Measurements from ENCODE around the gene TRIM72. TPM values are rescaled to one million over a fixed set of nuclear protein-coding genes. Genes with fewer than 3 reads are reported as not detected.

TRIM72 gene
- total RNA-seq, 1 experiment from 2014 or later: 1.8 TPM

GRCh38 chr16:31215287-31216162 lies 1.6 kb downstream of the TRIM72 start (continued):
- TF ChIP-seq, protein P1, sequence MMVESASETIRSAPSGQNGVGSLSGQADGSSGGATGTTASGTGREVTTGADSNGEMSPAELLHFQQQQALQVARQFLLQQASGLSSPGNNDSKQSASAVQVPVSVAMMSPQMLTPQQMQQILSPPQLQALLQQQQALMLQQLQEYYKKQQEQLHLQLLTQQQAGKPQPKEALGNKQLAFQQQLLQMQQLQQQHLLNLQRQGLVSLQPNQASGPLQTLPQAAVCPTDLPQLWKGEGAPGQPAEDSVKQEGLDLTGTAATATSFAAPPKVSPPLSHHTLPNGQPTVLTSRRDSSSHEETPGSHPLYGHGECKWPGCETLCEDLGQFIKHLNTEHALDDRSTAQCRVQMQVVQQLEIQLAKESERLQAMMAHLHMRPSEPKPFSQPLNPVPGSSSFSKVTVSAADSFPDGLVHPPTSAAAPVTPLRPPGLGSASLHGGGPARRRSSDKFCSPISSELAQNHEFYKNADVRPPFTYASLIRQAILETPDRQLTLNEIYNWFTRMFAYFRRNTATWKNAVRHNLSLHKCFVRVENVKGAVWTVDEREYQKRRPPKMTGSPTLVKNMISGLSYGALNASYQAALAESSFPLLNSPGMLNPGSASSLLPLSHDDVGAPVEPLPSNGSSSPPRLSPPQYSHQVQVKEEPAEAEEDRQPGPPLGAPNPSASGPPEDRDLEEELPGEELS (CRISPR knock-in tag; IDR thresholded peaks at IDR 0.05): peak; percentile 73; the same call in 1 of the 2 replicates
- TF ChIP-seq RELA (CRISPR knock-in tag; IDR thresholded peaks at IDR 0.05; ENCODE audit: borderline replicate concordance) (no peak), E2F1 (CRISPR knock-in tag; IDR thresholded peaks at IDR 0.05) (no peak), SOX15 (CRISPR knock-in tag; IDR thresholded peaks at IDR 0.05) (no peak), EMX1 (CRISPR knock-in tag; IDR thresholded peaks at IDR 0.05) (no peak), RORB (CRISPR knock-in tag; IDR thresholded peaks at IDR 0.05) (no peak), ZNF423 (CRISPR knock-in tag; IDR thresholded peaks at IDR 0.05) (no peak), ZBTB21 (CRISPR knock-in tag; IDR thresholded peaks at IDR 0.05; ENCODE audit: borderline replicate concordance) (no peak), NR3C1 (CRISPR knock-in tag; conservative IDR thresholded peaks at IDR 0.05; ENCODE audit: low read depth) (no peak), CDX4 (CRISPR knock-in tag; IDR thresholded peaks at IDR 0.05; ENCODE audit: borderline replicate concordance) (no peak), NR1H2 (CRISPR knock-in tag; IDR thresholded peaks at IDR 0.05) (no peak), TCF7 (CRISPR knock-in tag; IDR thresholded peaks at IDR 0.05; ENCODE audit: low read depth) (no peak), ZNF532 (CRISPR knock-in tag; IDR thresholded peaks at IDR 0.05; ENCODE audit: borderline replicate concordance) (no peak), ZNF512 (CRISPR knock-in tag; IDR thresholded peaks at IDR 0.05; ENCODE audit: borderline replicate concordance) (no peak), PRRX2 (CRISPR knock-in tag; IDR thresholded peaks at IDR 0.05) (no peak), JUN (CRISPR knock-in tag; IDR thresholded peaks at IDR 0.05) (no peak), FOXP1 (CRISPR knock-in tag; IDR thresholded peaks at IDR 0.05; ENCODE audit: borderline replicate concordance) (0 out of 2 replicates have a peak, but pooled peaks have one; percentile 25), TP53 (CRISPR knock-in tag; IDR thresholded peaks at IDR 0.05) (no peak), ETV6 (CRISPR knock-in tag; IDR thresholded peaks at IDR 0.05) (no peak), TEAD4 (CRISPR knock-in tag; IDR thresholded peaks at IDR 0.05) (no peak; the same call in 1 of the 2 replicates)
- TF ChIP-seq, protein P2, sequence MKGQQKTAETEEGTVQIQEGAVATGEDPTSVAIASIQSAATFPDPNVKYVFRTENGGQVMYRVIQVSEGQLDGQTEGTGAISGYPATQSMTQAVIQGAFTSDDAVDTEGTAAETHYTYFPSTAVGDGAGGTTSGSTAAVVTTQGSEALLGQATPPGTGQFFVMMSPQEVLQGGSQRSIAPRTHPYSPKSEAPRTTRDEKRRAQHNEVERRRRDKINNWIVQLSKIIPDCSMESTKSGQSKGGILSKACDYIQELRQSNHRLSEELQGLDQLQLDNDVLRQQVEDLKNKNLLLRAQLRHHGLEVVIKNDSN (CRISPR knock-in tag; IDR thresholded peaks at IDR 0.05): no peak; the same call in 1 of the 2 replicates
- TF ChIP-seq, protein P3, sequence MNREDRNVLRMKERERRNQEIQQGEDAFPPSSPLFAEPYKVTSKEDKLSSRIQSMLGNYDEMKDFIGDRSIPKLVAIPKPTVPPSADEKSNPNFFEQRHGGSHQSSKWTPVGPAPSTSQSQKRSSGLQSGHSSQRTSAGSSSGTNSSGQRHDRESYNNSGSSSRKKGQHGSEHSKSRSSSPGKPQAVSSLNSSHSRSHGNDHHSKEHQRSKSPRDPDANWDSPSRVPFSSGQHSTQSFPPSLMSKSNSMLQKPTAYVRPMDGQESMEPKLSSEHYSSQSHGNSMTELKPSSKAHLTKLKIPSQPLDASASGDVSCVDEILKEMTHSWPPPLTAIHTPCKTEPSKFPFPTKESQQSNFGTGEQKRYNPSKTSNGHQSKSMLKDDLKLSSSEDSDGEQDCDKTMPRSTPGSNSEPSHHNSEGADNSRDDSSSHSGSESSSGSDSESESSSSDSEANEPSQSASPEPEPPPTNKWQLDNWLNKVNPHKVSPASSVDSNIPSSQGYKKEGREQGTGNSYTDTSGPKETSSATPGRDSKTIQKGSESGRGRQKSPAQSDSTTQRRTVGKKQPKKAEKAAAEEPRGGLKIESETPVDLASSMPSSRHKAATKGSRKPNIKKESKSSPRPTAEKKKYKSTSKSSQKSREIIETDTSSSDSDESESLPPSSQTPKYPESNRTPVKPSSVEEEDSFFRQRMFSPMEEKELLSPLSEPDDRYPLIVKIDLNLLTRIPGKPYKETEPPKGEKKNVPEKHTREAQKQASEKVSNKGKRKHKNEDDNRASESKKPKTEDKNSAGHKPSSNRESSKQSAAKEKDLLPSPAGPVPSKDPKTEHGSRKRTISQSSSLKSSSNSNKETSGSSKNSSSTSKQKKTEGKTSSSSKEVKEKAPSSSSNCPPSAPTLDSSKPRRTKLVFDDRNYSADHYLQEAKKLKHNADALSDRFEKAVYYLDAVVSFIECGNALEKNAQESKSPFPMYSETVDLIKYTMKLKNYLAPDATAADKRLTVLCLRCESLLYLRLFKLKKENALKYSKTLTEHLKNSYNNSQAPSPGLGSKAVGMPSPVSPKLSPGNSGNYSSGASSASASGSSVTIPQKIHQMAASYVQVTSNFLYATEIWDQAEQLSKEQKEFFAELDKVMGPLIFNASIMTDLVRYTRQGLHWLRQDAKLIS (CRISPR knock-in tag; IDR thresholded peaks at IDR 0.05; ENCODE audit: borderline replicate concordance): no peak
- TF ChIP-seq, protein P4, sequence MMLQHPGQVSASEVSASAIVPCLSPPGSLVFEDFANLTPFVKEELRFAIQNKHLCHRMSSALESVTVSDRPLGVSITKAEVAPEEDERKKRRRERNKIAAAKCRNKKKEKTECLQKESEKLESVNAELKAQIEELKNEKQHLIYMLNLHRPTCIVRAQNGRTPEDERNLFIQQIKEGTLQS (CRISPR knock-in tag; conservative IDR thresholded peaks at IDR 0.05): no peak
